Measurements from ENCODE around the gene QRICH1.

The QRICH1 gene

GRCh38 chr3:49121132-49121736 lies 27.4 kb upstream of the QRICH1 start:
- no peaks in the 10 kb centered on the region for H3K9me3 ChIP-seq (ENCODE audit: low read depth, low read length)
- TF ChIP-seq POLR2AphosphoS5 (IDR thresholded peaks at IDR 0.05; ENCODE audit: borderline replicate concordance, low read depth, low read length) (no peak), EZH2 (IDR thresholded peaks at IDR 0.05) (no peak), FOXP2 (optimal IDR thresholded peaks at IDR 0.05; ENCODE audit: control extremely low read depth, extremely low read length, insufficient read depth) (no peak)
- no peak overlapping the region for H3K9ac ChIP-seq (ENCODE audit: insufficient read length)
- peaks cover 11% of the 10 kb centered on the region; the same call in 1 of the 2 replicates for H3K36me3 ChIP-seq (ENCODE audit: insufficient read depth, low read length)
- H3K27ac ChIP-seq = peak overlapping the region; percentile 91
- peak overlapping the region; percentile 78 for H3K4me3 ChIP-seq
- DNase-seq (ENCODE audit: low read depth, low spot score) = no peak

GRCh38 chr3:49120438-49121131 lies 26.7 kb upstream of the QRICH1 start, which contains the start of gene USP19:
USP19 (minus strand) TSS chr3:49120823; CDS start chr3:49119145, 1,678 bp downstream.
- peak within 1 kb of the TSS; percentile 91 for H3K27ac ChIP-seq
- H3K4me3 ChIP-seq = peak within 1 kb of the TSS; percentile 78
- TF ChIP-seq FOXP2 (optimal IDR thresholded peaks at IDR 0.05; ENCODE audit: control extremely low read depth, extremely low read length, insufficient read depth) (no peak), POLR2AphosphoS5 (IDR thresholded peaks at IDR 0.05; ENCODE audit: borderline replicate concordance, low read depth, low read length) (peak; percentile 82), EZH2 (IDR thresholded peaks at IDR 0.05) (no peak)
- DNase-seq (ENCODE audit: low read depth, low spot score) = no peak
- no peaks in the 10 kb centered on the region for H3K9me3 ChIP-seq (ENCODE audit: low read depth, low read length)
- peaks cover 15% of the 10 kb centered on the region; the same call in 1 of the 2 replicates for H3K36me3 ChIP-seq (ENCODE audit: insufficient read depth, low read length)
- H3K9ac ChIP-seq (ENCODE audit: insufficient read length) = peak within 1 kb of the TSS; percentile 89

- Histone ChIP-seq H3K9ac (ENCODE audit: insufficient read length) (peak overlapping the region; percentile 89), H3K36me3 (ENCODE audit: insufficient read depth, low read length) (peaks cover 17% of the 10 kb centered on the region; the same call in 1 of the 2 replicates), H3K27ac (peak overlapping the region; percentile 91), H3K9me3 (ENCODE audit: low read depth, low read length) (no peaks in the 10 kb centered on the region), H3K4me3 (peak overlapping the region; percentile 78)
- no peak for DNase-seq (ENCODE audit: low read depth, low spot score)
- no peak for TF ChIP-seq FOXP2 (optimal IDR thresholded peaks at IDR 0.05; ENCODE audit: control extremely low read depth, extremely low read length, insufficient read depth)
- no peak for TF ChIP-seq POLR2AphosphoS5 (IDR thresholded peaks at IDR 0.05; ENCODE audit: borderline replicate concordance, low read depth, low read length)
- no peak for TF ChIP-seq EZH2 (IDR thresholded peaks at IDR 0.05)
Observed at GRCh38 chr3:49120096-49120437, 26.2 kb upstream of the QRICH1 start.

GRCh38 chr3:49119439-49119838 lies 25.6 kb upstream of the QRICH1 start:
- H3K27ac ChIP-seq = 0 out of 2 replicates have a peak overlapping the region, but pooled peaks have one; percentile 91
- peak overlapping the region; percentile 89 for H3K9ac ChIP-seq (ENCODE audit: insufficient read length)
- H3K36me3 ChIP-seq (ENCODE audit: insufficient read depth, low read length) = peaks cover 23% of the 10 kb centered on the region; the same call in 1 of the 2 replicates

GRCh38 chr3:49119036-49119435 lies 25.2 kb upstream of the QRICH1 start:
- Histone ChIP-seq H3K9ac (ENCODE audit: insufficient read length) (peak overlapping the region; percentile 89), H3K27ac (no peak overlapping the region), H3K4me3 (peak overlapping the region; percentile 78; the same call in 1 of the 2 replicates)

More at GRCh38 chr3:49119439-49119838, 25.6 kb upstream of the QRICH1 start:
- H3K9me3 ChIP-seq (ENCODE audit: low read depth, low read length) = no peaks in the 10 kb centered on the region
- TF ChIP-seq POLR2AphosphoS5 (IDR thresholded peaks at IDR 0.05; ENCODE audit: borderline replicate concordance, low read depth, low read length) (no peak; the same call in 1 of the 2 replicates), FOXP2 (optimal IDR thresholded peaks at IDR 0.05; ENCODE audit: control extremely low read depth, extremely low read length, insufficient read depth) (no peak), EZH2 (IDR thresholded peaks at IDR 0.05) (no peak)
- no peak for DNase-seq (ENCODE audit: low read depth, low spot score)
- H3K4me3 ChIP-seq = peak overlapping the region; percentile 78

GRCh38 chr3:49112262-49112661 lies 18.4 kb upstream of the QRICH1 start:
- no peak for DNase-seq (ENCODE audit: low read depth, low spot score)
- H3K27ac ChIP-seq = no peak overlapping the region
- no peak for TF ChIP-seq POLR2AphosphoS5 (IDR thresholded peaks at IDR 0.05; ENCODE audit: borderline replicate concordance, low read depth, low read length)
- no peak overlapping the region for H3K9ac ChIP-seq (ENCODE audit: insufficient read length)
- no peaks in the 10 kb centered on the region for H3K9me3 ChIP-seq (ENCODE audit: low read depth, low read length)
- H3K4me3 ChIP-seq = no peak overlapping the region
- peaks cover 16% of the 10 kb centered on the region; the same call in 1 of the 2 replicates for H3K36me3 ChIP-seq (ENCODE audit: insufficient read depth, low read length)

More at GRCh38 chr3:49119036-49119435, 25.2 kb upstream of the QRICH1 start:
- Histone ChIP-seq H3K36me3 (ENCODE audit: insufficient read depth, low read length) (peaks cover 23% of the 10 kb centered on the region; the same call in 1 of the 2 replicates), H3K9me3 (ENCODE audit: low read depth, low read length) (no peaks in the 10 kb centered on the region)
- no peak for TF ChIP-seq FOXP2 (optimal IDR thresholded peaks at IDR 0.05; ENCODE audit: control extremely low read depth, extremely low read length, insufficient read depth)
- no peak for TF ChIP-seq POLR2AphosphoS5 (IDR thresholded peaks at IDR 0.05; ENCODE audit: borderline replicate concordance, low read depth, low read length)
- DNase-seq (ENCODE audit: low read depth, low spot score) = no peak

- Histone ChIP-seq H3K9me3 (ENCODE audit: low read depth, low read length) (no peaks in the 10 kb centered on the region), H3K27ac (no peak overlapping the region), H3K36me3 (ENCODE audit: insufficient read depth, low read length) (peaks cover 12% of the 10 kb centered on the region; the same call in 1 of the 2 replicates), H3K4me3 (no peak overlapping the region), H3K9ac (ENCODE audit: insufficient read length) (no peak overlapping the region)
- DNase-seq (ENCODE audit: low read depth, low spot score) = no peak
- no peak for TF ChIP-seq FOXP2 (optimal IDR thresholded peaks at IDR 0.05; ENCODE audit: control extremely low read depth, extremely low read length, insufficient read depth)
- no peak for TF ChIP-seq EZH2 (IDR thresholded peaks at IDR 0.05)
- no peak for TF ChIP-seq POLR2AphosphoS5 (IDR thresholded peaks at IDR 0.05; ENCODE audit: borderline replicate concordance, low read depth, low read length)
Observed at GRCh38 chr3:49111347-49111746, 17.5 kb upstream of the QRICH1 start.

- DNase-seq (ENCODE audit: low read depth, low spot score) = no peak
- Histone ChIP-seq H3K36me3 (ENCODE audit: insufficient read depth, low read length) (peaks cover 9% of the 10 kb centered on the region; the same call in 1 of the 2 replicates), H3K27ac (no peak overlapping the region), H3K9me3 (ENCODE audit: low read depth, low read length) (no peaks in the 10 kb centered on the region), H3K4me3 (no peak overlapping the region), H3K9ac (ENCODE audit: insufficient read length) (no peak overlapping the region)
- TF ChIP-seq POLR2AphosphoS5 (IDR thresholded peaks at IDR 0.05; ENCODE audit: borderline replicate concordance, low read depth, low read length) = no peak
- TF ChIP-seq EZH2 (IDR thresholded peaks at IDR 0.05) = no peak
Observed at GRCh38 chr3:49110780-49111179, 16.9 kb upstream of the QRICH1 start.

All from SK-N-MC (cell line).